ENCODE data around the gene UMODL1.

UMODL1 gene

GRCh38 chr21:42039911-42040351 is 31.2 kb upstream of the UMODL1 start:
- peak; percentile 49 for DNase-seq (ENCODE audit: low spot score)

GRCh38 chr21:42040411-42041180 is 30.5 kb upstream of the UMODL1 start:
- DNase-seq (ENCODE audit: low spot score), result peak; percentile 96

- no peak for DNase-seq (ENCODE audit: low spot score)
Measured at GRCh38 chr21:42041246-42041645, 29.9 kb upstream of the UMODL1 start.

GRCh38 chr21:42041711-42042110 is 29.4 kb upstream of the UMODL1 start:
- no peak for DNase-seq (ENCODE audit: low spot score)

GRCh38 chr21:42042651-42043050 is 28.5 kb upstream of the UMODL1 start:
- DNase-seq (ENCODE audit: low spot score), result no peak

GRCh38 chr21:42043201-42043895 is 27.8 kb upstream of the UMODL1 start:
- no peak for DNase-seq (ENCODE audit: low spot score)

GRCh38 chr21:42043961-42044360 is 27.2 kb upstream of the UMODL1 start:
- DNase-seq (ENCODE audit: low spot score), result no peak

GRCh38 chr21:42044871-42045495 is 26.1 kb upstream of the UMODL1 start:
- DNase-seq (ENCODE audit: low spot score), result no peak

- DNase-seq (ENCODE audit: low spot score), result peak; percentile 90
Measured at GRCh38 chr21:42047821-42048613, 23.1 kb upstream of the UMODL1 start.

GRCh38 chr21:42048870-42049577 is 22.1 kb upstream of the UMODL1 start:
- DNase-seq (ENCODE audit: low spot score), result no peak

- no peak for DNase-seq (ENCODE audit: low spot score)
Measured at GRCh38 chr21:42049578-42050430, 21.3 kb upstream of the UMODL1 start.

- DNase-seq (ENCODE audit: low spot score), result no peak
Measured at GRCh38 chr21:42051788-42052187, 19.3 kb upstream of the UMODL1 start.

GRCh38 chr21:42055425-42055824 is 15.7 kb upstream of the UMODL1 start:
- DNase-seq (ENCODE audit: low spot score), result no peak

- no peak for DNase-seq (ENCODE audit: low spot score)
Measured at GRCh38 chr21:42056468-42056867, 14.6 kb upstream of the UMODL1 start.

- DNase-seq (ENCODE audit: low spot score), result peak; percentile 83
Measured at GRCh38 chr21:42056996-42057689, 14.0 kb upstream of the UMODL1 start.

- no peak for DNase-seq (ENCODE audit: low spot score)
Measured at GRCh38 chr21:42057851-42058437, 13.2 kb upstream of the UMODL1 start.

- DNase-seq (ENCODE audit: low spot score), result no peak
Measured at GRCh38 chr21:42058631-42059111, 12.4 kb upstream of the UMODL1 start.

- no peak for DNase-seq (ENCODE audit: low spot score)
Measured at GRCh38 chr21:42059141-42059540, 12.0 kb upstream of the UMODL1 start.

GRCh38 chr21:42059721-42060120 is 11.4 kb upstream of the UMODL1 start:
- no peak for DNase-seq (ENCODE audit: low spot score)
